B cell (primary cell): ENCODE data around the gene ARHGEF37.

Experiments
- CTCF ChIP-seq: fragments of 200-600 bp; IDR thresholded peaks from one replicate; pipeline ENCODE4 v1.8.0; 2022; ENCODE audit warnings: antibody characterized with exemption, mild to moderate bottlenecking
- EZH2 ChIP-seq: IDR thresholded peaks from 2 replicates; pipeline ENCODE4 v1.6.1; 2012; ENCODE audit warnings: borderline replicate concordance, low read depth, mild to moderate bottlenecking, moderate library complexity, low read length; ENCODE audit not compliant: insufficient read depth, poor library complexity, severe bottlenecking

DNA sequence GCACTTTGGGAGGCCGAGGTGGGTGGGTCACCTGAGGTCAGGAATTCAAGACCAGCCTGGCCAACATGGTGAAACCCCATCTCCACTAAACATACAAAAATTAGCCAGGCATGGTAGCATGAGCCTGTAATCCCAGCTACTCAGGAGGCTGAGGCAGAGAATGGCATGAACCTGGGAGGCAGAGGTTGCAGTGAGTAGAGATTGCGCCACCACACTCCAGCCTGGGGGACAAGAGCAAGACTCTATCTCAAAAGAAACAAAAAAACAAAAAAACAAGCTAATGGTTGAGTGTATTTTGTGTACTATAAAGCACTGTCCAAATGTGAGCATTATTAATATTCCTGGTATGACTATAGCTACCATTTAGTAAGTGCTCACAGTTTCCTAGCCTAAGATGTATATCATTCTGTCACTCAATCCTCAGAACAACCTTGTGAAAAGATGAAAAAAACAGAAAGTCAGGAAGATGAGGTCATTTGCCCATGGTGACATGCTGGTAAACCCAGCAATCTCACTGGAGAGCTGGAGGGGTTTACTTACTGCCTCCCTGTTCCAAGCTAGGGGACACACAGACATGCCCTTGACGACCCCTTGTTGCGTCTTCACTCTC is 27.7 kb downstream of the ARHGEF37 start:
- no peak for TF ChIP-seq EZH2
- no peak for TF ChIP-seq CTCF
